ENCODE results near the gene TIMM22.

DNA sequence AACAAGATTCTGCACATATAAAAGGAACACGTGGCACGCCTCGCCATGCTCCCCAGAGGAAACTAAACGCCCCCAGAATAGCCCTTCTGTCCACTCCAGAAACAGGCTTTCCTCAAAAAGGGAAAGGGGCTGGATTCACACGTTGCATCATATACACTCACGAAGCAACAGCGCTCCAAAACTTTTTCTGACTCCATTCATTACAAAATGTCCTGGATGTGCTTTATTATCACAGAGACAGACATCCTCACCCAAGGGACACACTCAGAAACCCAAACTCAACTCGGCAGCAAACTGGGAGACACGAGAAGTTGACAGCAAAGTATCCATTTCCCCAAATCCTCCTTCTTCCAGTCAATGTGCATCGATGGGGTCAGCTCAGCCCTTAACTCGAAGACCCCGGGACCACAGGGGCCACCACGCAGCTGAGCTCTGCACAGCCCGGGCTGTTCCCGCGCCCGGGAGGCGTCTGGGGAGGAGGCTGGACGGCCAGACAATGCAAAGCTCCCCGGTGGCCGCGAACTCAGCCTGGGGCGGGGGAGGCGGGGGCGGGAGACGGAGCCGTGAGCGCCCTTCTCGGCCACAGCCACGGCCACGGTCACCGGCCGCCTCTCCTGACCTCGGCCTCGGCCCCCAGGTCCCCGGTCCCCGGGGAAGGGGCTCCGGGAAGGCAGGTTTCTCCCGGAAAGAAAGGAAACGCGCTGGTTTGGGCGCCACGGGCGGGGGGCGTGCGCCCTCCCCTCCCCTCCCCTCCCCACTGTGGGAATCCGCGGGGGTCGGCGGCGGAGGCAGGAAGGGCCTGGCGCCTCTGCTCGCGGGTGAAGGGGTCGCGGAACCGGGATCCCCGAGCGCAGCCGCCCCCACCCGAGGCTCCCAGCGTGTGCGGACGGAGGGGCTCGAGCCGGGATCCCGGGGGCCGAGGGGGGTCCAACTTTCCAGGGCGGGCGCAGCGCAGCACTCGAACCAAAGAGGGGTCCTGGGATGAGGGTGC is 18.5 kb upstream of the TIMM22 start:
- TF ChIP-seq, protein P1, sequence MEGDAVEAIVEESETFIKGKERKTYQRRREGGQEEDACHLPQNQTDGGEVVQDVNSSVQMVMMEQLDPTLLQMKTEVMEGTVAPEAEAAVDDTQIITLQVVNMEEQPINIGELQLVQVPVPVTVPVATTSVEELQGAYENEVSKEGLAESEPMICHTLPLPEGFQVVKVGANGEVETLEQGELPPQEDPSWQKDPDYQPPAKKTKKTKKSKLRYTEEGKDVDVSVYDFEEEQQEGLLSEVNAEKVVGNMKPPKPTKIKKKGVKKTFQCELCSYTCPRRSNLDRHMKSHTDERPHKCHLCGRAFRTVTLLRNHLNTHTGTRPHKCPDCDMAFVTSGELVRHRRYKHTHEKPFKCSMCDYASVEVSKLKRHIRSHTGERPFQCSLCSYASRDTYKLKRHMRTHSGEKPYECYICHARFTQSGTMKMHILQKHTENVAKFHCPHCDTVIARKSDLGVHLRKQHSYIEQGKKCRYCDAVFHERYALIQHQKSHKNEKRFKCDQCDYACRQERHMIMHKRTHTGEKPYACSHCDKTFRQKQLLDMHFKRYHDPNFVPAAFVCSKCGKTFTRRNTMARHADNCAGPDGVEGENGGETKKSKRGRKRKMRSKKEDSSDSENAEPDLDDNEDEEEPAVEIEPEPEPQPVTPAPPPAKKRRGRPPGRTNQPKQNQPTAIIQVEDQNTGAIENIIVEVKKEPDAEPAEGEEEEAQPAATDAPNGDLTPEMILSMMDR (IDR thresholded peaks at IDR 0.05), result no peak
- TF ChIP-seq POLR2A (IDR thresholded peaks at IDR 0.05), result no peak
